HG02798 (cell line): Measurements from ENCODE around the gene TSPAN33.
"Not testable (repeated sequence)": the region's sequence is repeated elsewhere in the genome, so short reads cannot be mapped to it uniquely, and the experiment has no call there.

Experiments used
- ATAC-seq: cut with Tn5 transposase; IDR thresholded peaks from one replicate; pipeline ENCODE4 v1.9.1; 2021; ENCODE audit warnings: mild to moderate bottlenecking; ENCODE audit not compliant: unreplicated experiment, poor library complexity

TSPAN33 gene

GRCh38 chr7:129205126-129205818, 60.8 kb downstream of the TSPAN33 start:
- ATAC-seq = no peak

GRCh38 chr7:129205987-129206785, 61.7 kb downstream of the TSPAN33 start:
- no peak for ATAC-seq

- no peak for ATAC-seq
Measured at GRCh38 chr7:129208667-129209066, 64.2 kb downstream of the TSPAN33 start.

- ATAC-seq = no peak
Measured at GRCh38 chr7:129209067-129209926, 64.8 kb downstream of the TSPAN33 start.

- ATAC-seq = no peak
Measured at GRCh38 chr7:129210256-129210988, 65.9 kb downstream of the TSPAN33 start.

- no peak for ATAC-seq
Measured at GRCh38 chr7:129210989-129211312, 66.4 kb downstream of the TSPAN33 start.

GRCh38 chr7:129212126-129212525, 67.6 kb downstream of the TSPAN33 start:
- no peak for ATAC-seq

GRCh38 chr7:129212596-129212995, 68.1 kb downstream of the TSPAN33 start:
- no peak for ATAC-seq

- ATAC-seq = no peak
Measured at GRCh38 chr7:129213828-129214227, 69.3 kb downstream of the TSPAN33 start.

- ATAC-seq = not testable (repeated sequence)
Measured at GRCh38 chr7:129215691-129216090, 71.2 kb downstream of the TSPAN33 start.

GRCh38 chr7:129216101-129216715, 71.7 kb downstream of the TSPAN33 start:
- not testable (repeated sequence) for ATAC-seq

- not testable (repeated sequence) for ATAC-seq
Measured at GRCh38 chr7:129216821-129217416, 72.4 kb downstream of the TSPAN33 start.

- peak; percentile 71 for ATAC-seq
Measured at GRCh38 chr7:129218514-129219062, 74.1 kb downstream of the TSPAN33 start.

- ATAC-seq = not testable (repeated sequence)
Measured at GRCh38 chr7:129219166-129219565, 74.7 kb downstream of the TSPAN33 start.
